ENCODE data around the gene MAGIX. TPM values are rescaled to one million over a fixed set of nuclear protein-coding genes. Genes with fewer than 3 reads are reported as not detected.

MAGIX gene
- total RNA-seq, 1 experiment from 2014 or later: 1.9 TPM

- Histone ChIP-seq H3K9me3 (ENCODE audit: control insufficient read depth, low read depth, low read length) (peaks cover 35% of the 10 kb centered on the region), H3T11ph (ENCODE audit: low read length) (no peak overlapping the region), H4K91ac (ENCODE audit: insufficient read length, low read depth, low read length) (no peak overlapping the region), H2BK5ac (ENCODE audit: insufficient read length, low read length) (no peak overlapping the region), H3K23ac (ENCODE audit: insufficient read length, low read depth, low read length) (no peak overlapping the region), H3K56ac (ENCODE audit: insufficient read length, low read depth, low read length) (no peak overlapping the region), H2BK120ac (ENCODE audit: low read depth, low read length, poor library complexity, severe bottlenecking) (no peak overlapping the region), H4K5ac (ENCODE audit: insufficient read length, low read depth, low read length) (no peak overlapping the region), H2BK12ac (ENCODE audit: insufficient read length, low read depth, low read length) (no peak overlapping the region), H3K4me1 (ENCODE audit: insufficient read depth, low read length) (no peaks in the 10 kb centered on the region), H3K23me2 (ENCODE audit: insufficient read length, low read depth, low read length, poor library complexity, severe bottlenecking) (no peaks in the 10 kb centered on the region), H2AFZ (ENCODE audit: low read length) (no peak overlapping the region), H3K9ac (ENCODE audit: extremely low read depth, insufficient read length, low read length) (no peak overlapping the region), H2BK15ac (ENCODE audit: low read depth, low read length) (no peak overlapping the region), H3K18ac (ENCODE audit: insufficient read length, low read depth, low read length) (no peak overlapping the region), H4K20me1 (ENCODE audit: control insufficient read depth, insufficient read depth, insufficient read length) (no peaks in the 10 kb centered on the region), H3K79me2 (ENCODE audit: insufficient read depth, low read length) (no peaks in the 10 kb centered on the region), H3K4ac (ENCODE audit: low read depth, low read length) (no peak overlapping the region), H2BK20ac (ENCODE audit: low read depth, low read length, poor library complexity, severe bottlenecking) (no peak overlapping the region), H3K4me2 (ENCODE audit: insufficient read depth, insufficient read length, low read length) (no peak overlapping the region), H3K79me1 (ENCODE audit: insufficient read depth, low read depth, low read length, poor library complexity, severe bottlenecking) (no peaks in the 10 kb centered on the region), H3K27me3 (ENCODE audit: insufficient read depth, low read length) (no peaks in the 10 kb centered on the region), H2AK5ac (ENCODE audit: insufficient read length, low read length) (no peak overlapping the region), H4K8ac (replicated peaks; ENCODE audit: insufficient read length, low read depth, low read length) (no peak overlapping the region), H3K27ac (ENCODE audit: insufficient read length, low read depth, low read length) (no peak overlapping the region), H3K14ac (ENCODE audit: insufficient read depth, low read length) (no peak overlapping the region)
- Mint-ChIP-seq H3K4me3 (no peak overlapping the region), H3K9me3 (peaks cover 68 to 70% of the 10 kb centered on the region in 2 experiments), H3K27me3 (ENCODE audit: low read depth) (no peaks in the 10 kb centered on the region; the same call in 1 of the 2 replicates), H3K27ac (no peak overlapping the region), H3K36me3 (ENCODE audit: insufficient read depth in 1 of 3, low read depth in 3 of 3) (peaks cover 31 to 63% (median 57%) of the 10 kb centered on the region in 3 experiments), H3K4me1 (peaks cover 0 to 12% of the 10 kb centered on the region in 2 experiments; a peak in 2 of 4 replicates)
- no CpG with 5 or more reads among the region's 3 CpGs for WGBS (ENCODE audit: extremely low coverage, insufficient read length, low lambda C conversion rate)
- TF ChIP-seq CTCF (conservative IDR thresholded peaks at IDR 0.05): no peak
- no peak for DNase-seq
These were observed 16.0 kb downstream of the MAGIX start for GRCh38 chrX:49178537-49178936.

Measured in H9 (cell line).